HS-5 (cell line): ENCODE measurements around the gene SHROOM3.

Experiments
- DNase-seq: peaks from one replicate; pipeline ENCODE4 v3.0.0-alpha.2; 2012; ENCODE audit warnings: low read depth

SHROOM3 gene

GRCh38 chr4:76540486-76540885, 105.5 kb downstream of the SHROOM3 start:
- no peak for DNase-seq

- DNase-seq = no peak
Observed at GRCh38 chr4:76543378-76543777, 108.3 kb downstream of the SHROOM3 start.

GRCh38 chr4:76544725-76545124, 109.7 kb downstream of the SHROOM3 start:
- DNase-seq = no peak

GRCh38 chr4:76545226-76545884, 110.3 kb downstream of the SHROOM3 start:
- no peak for DNase-seq

GRCh38 chr4:76546327-76546726, 111.3 kb downstream of the SHROOM3 start:
- DNase-seq = no peak

GRCh38 chr4:76546759-76547742, 112.0 kb downstream of the SHROOM3 start:
- DNase-seq = peak; percentile 68

GRCh38 chr4:76548704-76549103, 113.7 kb downstream of the SHROOM3 start:
- no peak for DNase-seq

GRCh38 chr4:76549765-76550164, 114.7 kb downstream of the SHROOM3 start:
- DNase-seq = no peak

- no peak for DNase-seq
Observed at GRCh38 chr4:76550966-76551780, 116.1 kb downstream of the SHROOM3 start.

GRCh38 chr4:76554630-76555029, 119.6 kb downstream of the SHROOM3 start:
- no peak for DNase-seq

- no peak for DNase-seq
Observed at GRCh38 chr4:76556452-76556851, 121.4 kb downstream of the SHROOM3 start.

GRCh38 chr4:76558396-76559235, 123.6 kb downstream of the SHROOM3 start:
- no peak for DNase-seq

- no peak for DNase-seq
Observed at GRCh38 chr4:76559236-76560071, 124.4 kb downstream of the SHROOM3 start.

- peak; percentile 60 for DNase-seq
Observed at GRCh38 chr4:76562161-76562560, 127.1 kb downstream of the SHROOM3 start.

GRCh38 chr4:76562836-76563453, 127.9 kb downstream of the SHROOM3 start:
- no peak for DNase-seq

- DNase-seq = no peak
Observed at GRCh38 chr4:76563454-76564122, 128.6 kb downstream of the SHROOM3 start.

- no peak for DNase-seq
Observed at GRCh38 chr4:76564123-76564915, 129.3 kb downstream of the SHROOM3 start.

- DNase-seq = no peak
Observed at GRCh38 chr4:76568262-76568661, 133.2 kb downstream of the SHROOM3 start.

- no peak for DNase-seq
Observed at GRCh38 chr4:76569225-76569624, 134.2 kb downstream of the SHROOM3 start.
